K562 (cell line): Measurements from ENCODE around the gene HSF2. TPM values are rescaled to one million over a fixed set of nuclear protein-coding genes. Genes with fewer than 3 reads are reported as not detected.
A peak's percentile ranks its signal among the peaks of the same experiment; 100 is the strongest.

Experiments used
- AFF1 ChIP-seq, 2 experiments: fragments of 450-650 bp; IDR thresholded peaks; 2 replicates each; pipeline ENCODE4 v1.6.1; 2018; ENCODE audit warnings: mild to moderate bottlenecking in 2 of 2, low read depth in 1 of 2; ENCODE audit not compliant: partially characterized antibody in 2 of 2
- CAMTA2 ChIP-seq: fragments of 250-450 bp; sonication (Bioruptor Pico); conservative IDR thresholded peaks from 2 replicates; pipeline ENCODE4 v1.5.1; 2022
- CBFA2T3 ChIP-seq: fragments of 450-650 bp; IDR thresholded peaks from 2 replicates; pipeline ENCODE4 v1.6.1; 2017
- CREB5 ChIP-seq: fragments of 250-450 bp; sonication (Bioruptor Pico); IDR thresholded peaks from 2 replicates; pipeline ENCODE4 v1.5.0; 2020; ENCODE audit warnings: mild to moderate bottlenecking
- ELF1 ChIP-seq: fragments of 200-800 bp; sonication (Bioruptor generic); IDR thresholded peaks from 2 replicates; pipeline ENCODE4 v1.6.1; 2016; ENCODE audit warnings: missing genetic modification characterization, missing compliant biosample characterization
- ETV1 ChIP-seq: fragments of 450-650 bp; conservative IDR thresholded peaks from 2 replicates; pipeline ENCODE4 v1.6.1; 2016; ENCODE audit warnings: missing genetic modification characterization, control low read depth, low read depth, missing compliant biosample characterization
- GABPA ChIP-seq: fragments of 200-800 bp; sonication (Bioruptor generic); conservative IDR thresholded peaks from 2 replicates; pipeline ENCODE4 v1.6.1; 2016; ENCODE audit warnings: low read depth, missing genetic modification characterization, missing compliant biosample characterization
- GATA2 ChIP-seq: sonication (generic); formaldehyde crosslinking; IDR thresholded peaks from 2 replicates; pipeline ENCODE4 v1.4.0; 2020; ENCODE audit warnings: mild to moderate bottlenecking, missing genetic modification reagents
- MIER1 ChIP-seq: fragments of 450-650 bp; IDR thresholded peaks from 2 replicates; pipeline ENCODE4 v1.6.1; 2016; ENCODE audit warnings: antibody characterized with exemption, mild to moderate bottlenecking, low read depth
- MTF1 ChIP-seq: fragments of 250-450 bp; sonication (Bioruptor Pico); IDR thresholded peaks from 2 replicates; pipeline ENCODE4 v1.9.0; 2021; ENCODE audit warnings: moderate library complexity, mild to moderate bottlenecking, inconsistent platforms, borderline replicate concordance
- NEUROD1 ChIP-seq: fragments of 150-350 bp; IDR thresholded peaks from 2 replicates; pipeline ENCODE4 v1.6.1; 2014; ENCODE audit warnings: borderline replicate concordance, low read length, low read depth; ENCODE audit not compliant: partially characterized antibody
- PTTG1 ChIP-seq: fragments of 450-650 bp; IDR thresholded peaks from 2 replicates; pipeline ENCODE4 v1.6.1; 2016; ENCODE audit warnings: low read depth, mild to moderate bottlenecking, missing genetic modification characterization, missing compliant biosample characterization
- RBBP5 ChIP-seq: fragments of 200-600 bp; sonication (generic); IDR thresholded peaks from 2 replicates; pipeline ENCODE4 v1.6.1; 2012; ENCODE audit warnings: borderline replicate concordance, mild to moderate bottlenecking, low read length, control low read depth, inconsistent platforms; ENCODE audit not compliant: insufficient read depth, poor library complexity, severe bottlenecking
- STAT5B ChIP-seq: fragments of 250-450 bp; sonication (Bioruptor Pico); IDR thresholded peaks from 2 replicates; pipeline ENCODE4 v1.8.0; 2021; ENCODE audit warnings: mild to moderate bottlenecking, inconsistent platforms
- ZC3H8 ChIP-seq: fragments of 450-650 bp; IDR thresholded peaks from 2 replicates; pipeline ENCODE4 v1.6.1; 2017
- polyA plus RNA-seq, 8 experiments: library from polyadenylated mRNA; depleted of rRNA in 4 of 8; stranded (reverse) in 5 of 8; unstranded in 3 of 8; fragments of >200 nt; fragmentation: Nextera tagmentation in 2 of 8; fragmentation: Illumina TruSeq in 1 of 8; extraction: Ambion mirVana in 2 of 8; extraction: Trizol in 1 of 8; gene quantifications; 2 replicates each; pipeline versions ENCODE4 v1.2.1 to v1.2.3, GENCODE V29; 2011 to 2014; ENCODE audit warnings: inconsistent platforms in 1 of 8, missing spikeins in 1 of 8
- total RNA-seq, 7 experiments: library from RNA; depleted of rRNA in 6 of 7; stranded (reverse); fragments of >200 nt in 6 of 7; fragmentation: Illumina TruSeq in 2 of 7; extraction: Trizol in 2 of 7; gene quantifications; 2 replicates each; pipeline versions ENCODE4 v1.2.1 to v1.2.3, GENCODE V29; 2011 to 2021; ENCODE audit warnings: low replicate concordance in 1 of 7
- TF ChIP-seq, protein P1 (sequence below): fragments of 250-450 bp; sonication (Bioruptor Pico); IDR thresholded peaks from 2 replicates; pipeline ENCODE4 v1.8.0; 2021; ENCODE audit warnings: moderate library complexity, mild to moderate bottlenecking, inconsistent platforms
- TF ChIP-seq, protein P2 (sequence below): fragments of 250-450 bp; sonication (Bioruptor Pico); IDR thresholded peaks from 2 replicates; pipeline ENCODE4 v1.4.0; 2020
- TF ChIP-seq, protein P3 (sequence below): fragments of 250-450 bp; sonication (Bioruptor Pico); IDR thresholded peaks from 2 replicates; pipeline ENCODE4 v1.9.0; 2021; ENCODE audit warnings: mild to moderate bottlenecking, inconsistent platforms

The HSF2 gene
- total and polyA plus RNA-seq, 9 of the 15 experiments (the other 6 are each of a cell fraction or from before 2014, with no cell fraction given), result 19.1 to 73.1 (median 29.2) TPM

DNA sequence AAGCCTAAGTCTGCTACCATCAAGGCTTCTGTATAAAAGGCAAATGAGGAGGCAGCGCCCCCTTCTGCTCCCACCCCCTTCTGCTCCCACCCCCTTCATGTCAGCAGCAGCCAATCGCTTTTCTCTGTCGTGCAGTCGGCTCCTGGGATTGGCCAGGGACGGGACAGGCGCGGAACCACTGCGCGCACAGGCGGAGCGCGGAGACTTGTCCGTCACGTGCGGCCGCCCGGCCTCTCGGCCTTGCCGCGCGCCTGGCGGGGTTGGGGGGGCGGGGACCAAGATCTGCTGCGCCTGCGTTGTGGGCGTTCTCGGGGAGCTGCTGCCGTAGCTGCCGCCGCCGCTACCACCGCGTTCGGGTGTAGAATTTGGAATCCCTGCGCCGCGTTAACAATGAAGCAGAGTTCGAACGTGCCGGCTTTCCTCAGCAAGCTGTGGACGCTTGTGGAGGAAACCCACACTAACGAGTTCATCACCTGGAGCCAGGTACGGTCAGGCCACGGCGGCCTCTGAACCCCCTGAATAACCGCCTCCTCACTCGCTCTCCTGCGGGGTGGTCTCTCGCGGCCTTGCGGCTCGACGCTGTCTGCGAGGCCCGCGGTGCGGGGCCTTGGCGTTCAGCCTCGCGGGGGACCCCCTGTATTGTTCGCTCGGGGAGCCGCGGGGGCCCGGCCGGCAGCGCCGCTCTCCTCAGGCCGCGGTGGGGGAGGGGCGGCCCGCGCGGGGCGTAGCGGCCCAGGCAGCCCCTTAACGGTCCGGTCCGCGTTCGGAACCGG lies at the start of gene HSF2 (continued):
- TF ChIP-seq MTF1 (CRISPR knock-in tag), result no peak
- no peak for TF ChIP-seq MIER1
- TF ChIP-seq, protein P1, sequence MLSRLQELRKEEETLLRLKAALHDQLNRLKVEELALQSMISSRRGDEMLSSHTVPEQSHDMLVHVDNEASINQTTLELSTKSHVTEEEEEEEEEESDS, result no peak
- TF ChIP-seq ETV1 (tag), result no peak
- TF ChIP-seq STAT5B (CRISPR knock-in tag), result no peak
- no peak for TF ChIP-seq CBFA2T3
- TF ChIP-seq, protein P2, sequence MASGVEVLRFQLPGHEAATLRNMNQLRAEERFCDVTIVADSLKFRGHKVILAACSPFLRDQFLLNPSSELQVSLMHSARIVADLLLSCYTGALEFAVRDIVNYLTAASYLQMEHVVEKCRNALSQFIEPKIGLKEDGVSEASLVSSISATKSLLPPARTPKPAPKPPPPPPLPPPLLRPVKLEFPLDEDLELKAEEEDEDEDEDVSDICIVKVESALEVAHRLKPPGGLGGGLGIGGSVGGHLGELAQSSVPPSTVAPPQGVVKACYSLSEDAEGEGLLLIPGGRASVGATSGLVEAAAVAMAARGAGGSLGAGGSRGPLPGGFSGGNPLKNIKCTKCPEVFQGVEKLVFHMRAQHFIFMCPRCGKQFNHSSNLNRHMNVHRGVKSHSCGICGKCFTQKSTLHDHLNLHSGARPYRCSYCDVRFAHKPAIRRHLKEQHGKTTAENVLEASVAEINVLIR (CRISPR knock-in tag), result no peak
- no peak for TF ChIP-seq PTTG1 (tag)
- TF ChIP-seq, protein P3, sequence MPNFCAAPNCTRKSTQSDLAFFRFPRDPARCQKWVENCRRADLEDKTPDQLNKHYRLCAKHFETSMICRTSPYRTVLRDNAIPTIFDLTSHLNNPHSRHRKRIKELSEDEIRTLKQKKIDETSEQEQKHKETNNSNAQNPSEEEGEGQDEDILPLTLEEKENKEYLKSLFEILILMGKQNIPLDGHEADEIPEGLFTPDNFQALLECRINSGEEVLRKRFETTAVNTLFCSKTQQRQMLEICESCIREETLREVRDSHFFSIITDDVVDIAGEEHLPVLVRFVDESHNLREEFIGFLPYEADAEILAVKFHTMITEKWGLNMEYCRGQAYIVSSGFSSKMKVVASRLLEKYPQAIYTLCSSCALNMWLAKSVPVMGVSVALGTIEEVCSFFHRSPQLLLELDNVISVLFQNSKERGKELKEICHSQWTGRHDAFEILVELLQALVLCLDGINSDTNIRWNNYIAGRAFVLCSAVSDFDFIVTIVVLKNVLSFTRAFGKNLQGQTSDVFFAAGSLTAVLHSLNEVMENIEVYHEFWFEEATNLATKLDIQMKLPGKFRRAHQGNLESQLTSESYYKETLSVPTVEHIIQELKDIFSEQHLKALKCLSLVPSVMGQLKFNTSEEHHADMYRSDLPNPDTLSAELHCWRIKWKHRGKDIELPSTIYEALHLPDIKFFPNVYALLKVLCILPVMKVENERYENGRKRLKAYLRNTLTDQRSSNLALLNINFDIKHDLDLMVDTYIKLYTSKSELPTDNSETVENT, result no peak
- TF ChIP-seq NEUROD1, result peak; percentile 67
- TF ChIP-seq ELF1 (tag), result no peak
- no peak for TF ChIP-seq CREB5
- TF ChIP-seq AFF1 (IDR thresholded peaks at IDR 0.05; ENCODE audit: low read depth in 1 of 2, partially characterized antibody in 2 of 2), result no peak
- no peak for TF ChIP-seq GATA2 (CRISPR knock-in tag)
- no peak for TF ChIP-seq GABPA (tag)
- peak; percentile 95 for TF ChIP-seq RBBP5
- TF ChIP-seq ZC3H8, result no peak
- TF ChIP-seq CAMTA2 (CRISPR knock-in tag), result no peak
